ENCODE data around the gene SARDH.

- TF ChIP-seq, protein P1, sequence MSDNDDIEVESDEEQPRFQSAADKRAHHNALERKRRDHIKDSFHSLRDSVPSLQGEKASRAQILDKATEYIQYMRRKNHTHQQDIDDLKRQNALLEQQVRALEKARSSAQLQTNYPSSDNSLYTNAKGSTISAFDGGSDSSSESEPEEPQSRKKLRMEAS (IDR thresholded peaks at IDR 0.05; ENCODE audit: insufficient read depth, insufficient read length): no peak
- TF ChIP-seq JUN (IDR thresholded peaks at IDR 0.05; ENCODE audit: borderline replicate concordance, insufficient read depth, insufficient read length, low read depth) (no peak), EZH2 (IDR thresholded peaks at IDR 0.05; ENCODE audit: borderline replicate concordance, low read depth, low read length, severe bottlenecking) (no peak)
- TF ChIP-seq, protein P2, sequence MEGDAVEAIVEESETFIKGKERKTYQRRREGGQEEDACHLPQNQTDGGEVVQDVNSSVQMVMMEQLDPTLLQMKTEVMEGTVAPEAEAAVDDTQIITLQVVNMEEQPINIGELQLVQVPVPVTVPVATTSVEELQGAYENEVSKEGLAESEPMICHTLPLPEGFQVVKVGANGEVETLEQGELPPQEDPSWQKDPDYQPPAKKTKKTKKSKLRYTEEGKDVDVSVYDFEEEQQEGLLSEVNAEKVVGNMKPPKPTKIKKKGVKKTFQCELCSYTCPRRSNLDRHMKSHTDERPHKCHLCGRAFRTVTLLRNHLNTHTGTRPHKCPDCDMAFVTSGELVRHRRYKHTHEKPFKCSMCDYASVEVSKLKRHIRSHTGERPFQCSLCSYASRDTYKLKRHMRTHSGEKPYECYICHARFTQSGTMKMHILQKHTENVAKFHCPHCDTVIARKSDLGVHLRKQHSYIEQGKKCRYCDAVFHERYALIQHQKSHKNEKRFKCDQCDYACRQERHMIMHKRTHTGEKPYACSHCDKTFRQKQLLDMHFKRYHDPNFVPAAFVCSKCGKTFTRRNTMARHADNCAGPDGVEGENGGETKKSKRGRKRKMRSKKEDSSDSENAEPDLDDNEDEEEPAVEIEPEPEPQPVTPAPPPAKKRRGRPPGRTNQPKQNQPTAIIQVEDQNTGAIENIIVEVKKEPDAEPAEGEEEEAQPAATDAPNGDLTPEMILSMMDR (IDR thresholded peaks at IDR 0.05; ENCODE audit: extremely low read depth in 1 of 2, insufficient read depth in 1 of 2, low read depth in 1 of 2, low read length in 2 of 2): no peak
Measured at GRCh38 chr9:133676450-133676849, 61.7 kb downstream of the SARDH start.
